ENCODE data around the gene INTS13.
A peak's percentile ranks its signal among the peaks of the same experiment; 100 is the strongest.
"Not testable (repeated sequence)": the region's sequence is repeated elsewhere in the genome, so short reads cannot be mapped to it uniquely, and the experiment has no call there.

INTS13 gene

DNA sequence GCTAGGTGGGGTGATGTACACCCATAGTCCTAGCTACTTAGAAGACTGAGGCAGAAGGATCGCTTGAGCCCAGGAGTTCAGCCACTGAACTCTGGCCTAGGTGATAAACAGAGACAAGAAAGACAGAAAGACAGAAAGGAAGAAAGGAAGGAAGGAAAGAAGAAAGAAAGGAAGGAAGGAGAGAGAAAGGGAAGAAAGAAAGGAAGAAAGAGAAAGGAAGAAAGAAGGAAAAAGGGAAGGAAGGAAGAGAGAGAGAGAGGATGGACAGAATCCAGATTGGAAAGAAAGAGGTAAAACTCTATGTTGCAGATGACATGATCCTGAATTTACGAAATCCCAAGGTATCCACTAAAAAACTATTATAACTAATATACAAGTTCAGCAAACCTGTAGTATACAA lies 8.2 kb downstream of the INTS13 start:
- DNase-seq, result no peak

DNA sequence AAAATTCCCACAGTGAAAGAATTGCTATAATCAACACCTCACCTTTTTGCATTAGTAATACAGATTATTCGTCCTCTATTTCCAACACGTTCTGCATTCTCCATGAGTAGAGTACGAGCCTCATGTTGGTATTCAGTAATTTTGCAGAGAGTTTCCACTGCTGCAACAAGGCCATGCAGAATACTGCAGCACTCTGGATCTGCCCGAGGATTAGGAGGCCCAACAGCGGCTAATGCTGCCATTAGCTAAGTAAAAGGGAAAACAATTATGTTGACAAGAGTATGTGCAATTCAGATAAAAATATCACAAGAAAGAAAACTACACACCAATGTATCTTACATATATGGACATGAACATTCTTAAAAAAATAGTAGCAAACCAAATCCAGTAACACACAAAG lies 9.1 kb downstream of the INTS13 start:
- no peak for DNase-seq

DNA sequence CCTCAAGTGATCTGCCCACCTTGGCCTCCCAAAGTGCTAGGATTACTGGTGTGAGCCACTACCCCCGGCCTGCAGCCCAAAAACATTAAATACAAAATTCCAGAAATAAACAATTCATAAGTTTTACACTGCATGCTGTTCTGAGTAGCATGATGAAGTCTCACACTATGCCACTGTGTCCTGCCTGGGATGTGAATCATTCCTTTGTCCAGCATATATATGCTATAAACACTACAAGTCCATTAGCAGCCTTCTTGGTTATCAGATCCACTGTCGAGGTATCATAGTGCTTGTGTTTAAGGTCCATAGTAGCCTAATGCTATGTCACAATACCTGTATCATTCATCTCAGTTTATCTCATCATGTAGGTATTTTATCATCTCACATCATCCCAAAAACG lies 15.9 kb downstream of the INTS13 start:
- no peak for DNase-seq

DNA sequence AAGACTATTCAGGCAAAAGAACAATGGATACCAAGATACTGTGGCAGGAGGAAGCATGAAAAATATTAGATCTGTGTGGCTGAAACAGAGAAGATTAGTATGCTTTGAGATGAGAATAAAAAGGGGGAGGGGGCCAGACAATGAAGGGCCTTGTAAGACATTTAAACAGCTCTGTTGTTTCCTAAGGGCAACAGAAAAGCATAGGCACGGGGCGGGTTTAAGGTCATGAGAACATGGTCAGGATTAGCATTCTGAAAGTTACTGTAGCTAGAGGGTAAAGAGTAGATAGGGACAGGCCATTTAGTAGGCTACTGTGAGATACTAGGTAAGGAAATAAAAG lies 18.6 kb downstream of the INTS13 start:
- no peak for DNase-seq

DNA sequence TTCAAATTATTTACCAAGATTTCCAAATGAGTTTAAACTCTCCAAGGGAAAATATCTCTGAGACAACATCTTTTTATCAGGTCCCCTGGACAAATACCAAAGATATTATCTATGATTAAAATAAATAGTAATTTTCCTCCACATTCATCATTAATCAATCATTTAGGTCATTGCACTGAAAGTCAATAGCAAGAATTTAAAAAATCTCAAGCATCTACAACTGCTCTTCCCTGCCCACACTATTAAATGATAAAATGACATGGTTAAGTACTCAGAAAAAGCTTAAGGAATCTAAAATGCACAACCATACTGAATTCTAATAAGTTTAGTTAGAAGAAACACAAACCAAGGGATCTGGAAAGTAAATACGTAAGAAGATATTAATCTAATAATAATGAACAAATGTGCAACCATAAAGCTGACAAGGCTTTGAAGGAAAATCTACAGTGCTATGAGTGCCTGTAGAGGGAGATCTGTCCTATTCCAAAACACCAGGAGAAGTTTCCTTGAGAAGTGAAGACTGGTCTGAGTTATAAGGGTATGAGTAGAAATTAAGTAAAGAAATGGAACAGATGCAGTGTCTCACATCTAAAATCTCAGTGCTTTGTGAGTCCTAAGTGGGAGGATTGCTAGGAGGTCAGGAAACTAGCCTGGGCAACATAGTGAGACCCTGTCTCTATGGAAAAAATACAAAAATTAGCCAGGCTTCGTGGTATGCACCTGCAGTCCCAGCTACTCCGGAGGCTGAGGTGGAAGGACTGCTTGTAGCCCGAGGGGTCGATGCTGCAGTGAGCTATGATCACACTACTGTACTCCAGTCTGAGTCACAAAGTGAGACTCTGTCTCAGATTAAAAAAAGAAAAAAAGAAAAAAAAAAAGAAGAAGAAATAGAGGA lies 19.2 kb downstream of the INTS13 start:
- DNase-seq, result peak; percentile 54

DNA sequence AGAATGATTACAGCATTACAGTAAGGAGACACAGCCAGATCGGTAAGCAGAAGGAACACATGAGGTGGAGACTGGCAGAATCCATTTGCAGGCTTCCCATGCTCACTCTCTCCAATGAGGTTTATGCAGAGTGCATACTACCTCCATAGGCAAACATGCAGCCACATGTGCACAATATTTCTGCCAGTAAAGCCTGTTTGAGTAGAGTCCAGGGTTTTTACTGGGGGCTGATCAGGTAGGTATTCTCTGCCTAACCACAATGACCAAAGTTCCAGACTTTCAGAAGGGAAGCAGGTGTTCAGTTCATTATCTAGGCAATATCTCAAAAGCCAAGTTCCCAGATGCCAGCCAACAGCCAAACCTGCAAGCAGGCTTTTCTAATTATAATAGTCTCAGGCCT lies 31.1 kb downstream of the INTS13 start:
- DNase-seq, result no peak

DNA sequence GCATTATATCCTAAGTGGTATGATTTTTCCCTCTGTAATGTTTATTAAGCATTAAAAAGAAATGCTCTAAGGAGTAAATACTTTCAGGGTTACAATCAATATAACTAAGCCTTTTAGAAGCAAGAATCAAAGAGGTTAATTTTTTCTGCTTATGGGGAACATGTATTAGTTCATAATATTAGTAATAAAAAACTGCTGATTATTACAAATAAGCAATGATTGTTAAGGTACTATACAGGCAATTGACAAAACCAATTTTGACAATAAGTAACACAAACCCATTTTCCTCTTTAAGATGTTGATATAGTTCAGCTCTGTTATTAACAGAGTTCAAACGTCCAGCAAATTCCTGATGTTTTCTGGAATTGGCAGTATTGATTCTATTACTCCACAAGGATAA lies 31.8 kb downstream of the INTS13 start:
- no peak for DNase-seq

DNA sequence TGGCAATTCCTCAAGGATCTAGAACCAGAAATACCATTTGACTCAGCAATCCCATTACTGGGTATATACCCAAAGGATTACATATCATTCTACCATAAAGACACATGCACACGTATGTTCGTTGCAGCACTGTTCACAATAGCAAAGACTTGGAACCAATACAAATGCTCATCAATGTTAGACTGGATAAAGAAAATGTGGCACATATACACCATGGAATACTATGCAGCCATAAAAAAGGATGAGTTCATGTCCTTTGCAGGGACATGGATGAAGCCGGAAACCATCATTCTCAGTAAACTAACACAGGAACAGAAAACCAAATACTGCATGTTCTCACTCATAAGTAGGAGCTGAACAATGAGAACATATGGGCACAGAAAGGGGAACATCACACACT lies 34.4 kb downstream of the INTS13 start:
- not testable (repeated sequence) for DNase-seq

DNA sequence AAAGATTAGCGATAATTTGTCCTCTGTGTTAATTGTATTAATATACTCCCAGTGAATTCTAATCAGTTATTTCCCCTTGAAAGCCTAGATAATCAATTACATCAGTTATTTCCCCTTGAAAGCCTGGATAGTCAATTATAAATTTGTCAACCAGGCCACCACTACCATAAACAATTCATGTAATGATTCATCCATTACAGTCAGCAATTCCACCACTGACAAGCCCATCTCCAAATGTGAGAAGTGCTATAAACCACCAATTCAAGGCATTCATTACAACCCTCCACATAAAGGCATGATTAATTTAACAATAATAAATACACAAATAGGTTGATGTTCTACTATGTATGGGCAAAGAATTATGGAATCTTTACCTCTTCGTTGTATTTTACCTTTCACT lies 40.9 kb downstream of the INTS13 start:
- DNase-seq, result no peak

DNA sequence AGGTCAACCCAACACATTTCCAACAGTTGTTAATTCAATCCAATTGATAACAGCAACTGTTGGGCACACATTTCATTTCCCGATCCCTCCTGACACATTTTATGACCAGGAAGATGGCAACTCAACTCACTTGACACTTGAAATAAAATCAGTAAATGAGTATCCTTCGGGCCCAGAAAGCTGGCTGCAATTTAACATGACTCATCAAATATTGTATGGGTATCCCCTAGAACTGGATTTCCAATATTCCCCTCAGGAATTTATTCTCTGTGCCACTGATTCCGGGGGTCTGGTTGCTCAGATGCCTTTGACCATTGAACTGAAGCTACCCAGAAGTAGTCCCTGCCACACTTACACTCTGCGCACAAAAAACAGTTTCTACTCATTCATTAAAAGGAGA lies 42.1 kb downstream of the INTS13 start:
- DNase-seq, result no peak

DNA sequence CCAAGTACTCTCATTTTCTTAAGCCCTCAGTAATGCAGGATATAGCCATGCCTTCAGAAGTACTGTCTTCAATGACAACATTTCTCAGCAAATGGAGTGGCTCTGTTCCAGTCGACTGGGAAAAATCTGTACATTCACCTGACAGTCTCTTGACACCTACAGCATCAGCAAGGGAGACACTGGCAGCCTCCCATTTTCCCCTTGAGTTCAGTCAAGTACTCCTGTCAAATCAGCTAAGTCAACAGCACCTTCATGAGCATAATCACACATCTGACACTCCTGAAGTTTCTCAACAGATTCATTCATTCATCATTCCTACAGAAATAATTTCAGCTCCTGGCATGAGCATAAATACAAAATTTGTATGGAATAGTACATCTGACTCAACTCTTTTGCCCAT lies 46.1 kb downstream of the INTS13 start:
- DNase-seq, result no peak

DNA sequence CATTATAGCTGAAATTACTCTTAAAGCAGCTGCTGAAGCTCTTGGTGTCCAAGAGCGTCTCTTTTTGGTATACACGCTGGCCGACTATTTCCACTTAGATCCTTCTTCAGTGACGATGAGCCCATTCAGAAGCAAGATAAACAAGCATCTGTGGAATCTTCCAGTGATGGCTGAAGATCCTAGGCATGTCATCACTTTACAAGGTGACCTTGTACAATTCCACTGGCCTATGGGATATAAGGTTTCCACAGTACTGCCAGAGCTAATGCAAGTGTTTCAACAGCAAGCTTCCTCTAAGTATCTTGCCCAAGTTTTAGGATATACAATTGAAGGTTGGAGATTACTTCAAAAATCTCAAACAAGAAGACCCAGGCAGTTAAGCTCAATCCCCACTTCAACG lies 47.0 kb downstream of the INTS13 start:
- no peak for DNase-seq

DNA sequence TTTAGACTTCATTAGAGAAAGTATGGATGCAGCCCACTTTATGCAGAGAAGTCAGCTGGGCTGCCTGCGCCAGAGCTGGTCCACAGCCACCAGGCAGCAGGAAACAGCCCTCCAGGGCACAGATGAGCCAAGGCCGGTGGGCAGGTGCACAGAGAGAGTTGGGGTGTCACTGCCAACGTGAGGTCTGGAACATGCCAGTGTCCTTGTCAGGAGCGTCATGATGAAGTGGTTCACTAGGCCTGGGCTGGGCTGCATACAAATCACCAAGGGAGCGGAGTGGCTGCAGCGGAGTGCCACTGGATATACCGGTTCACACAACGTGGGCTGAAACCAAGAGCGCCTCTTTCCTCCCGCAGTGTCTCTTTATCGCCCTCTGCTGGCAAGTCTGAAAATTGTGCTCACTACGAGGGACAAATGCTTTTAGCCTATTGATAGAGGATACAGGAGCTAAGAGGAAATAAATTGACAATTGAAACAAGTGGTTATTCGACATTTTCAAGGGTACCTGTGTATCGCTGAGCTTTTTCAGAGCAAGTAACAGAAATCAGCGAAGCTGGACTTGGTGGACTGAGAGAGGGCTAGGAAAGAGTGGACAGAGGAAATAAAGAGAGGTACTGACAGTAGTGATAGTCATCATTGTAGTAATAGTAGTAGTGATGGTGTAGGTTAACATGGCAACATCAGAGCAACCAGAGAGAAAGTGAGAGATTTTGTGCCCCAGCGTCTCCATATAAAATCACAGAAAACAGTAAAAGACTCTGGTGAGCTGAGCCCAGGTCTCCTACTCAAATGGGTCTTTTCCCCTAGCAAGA lies 52.8 kb downstream of the INTS13 start:
- peak; percentile 77 for DNase-seq

DNA sequence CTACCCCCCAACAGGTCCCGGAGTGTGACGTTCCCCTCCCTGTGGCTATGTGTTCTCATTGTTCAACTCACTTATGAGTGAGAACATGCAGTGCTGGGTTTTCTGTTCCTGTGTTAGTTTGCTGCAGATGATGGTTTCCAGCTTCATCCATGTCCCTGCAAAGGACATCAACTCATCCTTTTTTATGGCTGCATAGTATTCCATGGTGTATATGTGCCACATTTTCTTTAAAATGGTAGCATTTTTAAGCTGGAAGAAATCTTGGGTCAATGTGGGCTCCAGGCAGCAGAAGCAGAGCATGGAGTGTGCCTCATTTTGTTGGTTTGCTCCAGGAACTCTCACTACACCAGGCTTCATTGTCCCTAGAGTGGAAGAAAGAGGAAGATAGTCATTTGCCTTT lies 57.2 kb downstream of the INTS13 start:
- no peak for DNase-seq

DNA sequence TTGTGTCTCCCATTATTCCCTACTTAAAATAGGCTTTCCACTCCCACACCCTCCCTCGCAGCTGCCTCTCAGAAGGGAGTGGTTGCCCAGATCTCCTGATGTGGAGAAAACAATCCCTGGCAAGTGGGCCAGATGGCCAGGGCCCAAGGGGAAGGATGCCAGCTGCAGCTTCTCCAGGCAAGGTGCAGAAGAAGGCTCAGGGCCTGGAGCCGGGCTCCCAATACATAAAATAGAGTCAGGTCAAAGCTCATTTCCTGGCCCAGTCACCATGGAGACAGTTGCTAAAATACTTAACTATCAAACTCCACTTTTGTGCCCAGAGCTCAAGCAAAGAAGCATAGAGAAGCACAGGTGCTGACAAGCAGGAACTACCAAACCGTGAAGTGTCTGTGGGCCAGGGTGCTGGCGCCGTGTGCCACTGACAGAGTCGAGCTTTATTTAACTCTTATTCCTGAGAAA lies 59.1 kb downstream of the INTS13 start:
- no peak for DNase-seq

DNA sequence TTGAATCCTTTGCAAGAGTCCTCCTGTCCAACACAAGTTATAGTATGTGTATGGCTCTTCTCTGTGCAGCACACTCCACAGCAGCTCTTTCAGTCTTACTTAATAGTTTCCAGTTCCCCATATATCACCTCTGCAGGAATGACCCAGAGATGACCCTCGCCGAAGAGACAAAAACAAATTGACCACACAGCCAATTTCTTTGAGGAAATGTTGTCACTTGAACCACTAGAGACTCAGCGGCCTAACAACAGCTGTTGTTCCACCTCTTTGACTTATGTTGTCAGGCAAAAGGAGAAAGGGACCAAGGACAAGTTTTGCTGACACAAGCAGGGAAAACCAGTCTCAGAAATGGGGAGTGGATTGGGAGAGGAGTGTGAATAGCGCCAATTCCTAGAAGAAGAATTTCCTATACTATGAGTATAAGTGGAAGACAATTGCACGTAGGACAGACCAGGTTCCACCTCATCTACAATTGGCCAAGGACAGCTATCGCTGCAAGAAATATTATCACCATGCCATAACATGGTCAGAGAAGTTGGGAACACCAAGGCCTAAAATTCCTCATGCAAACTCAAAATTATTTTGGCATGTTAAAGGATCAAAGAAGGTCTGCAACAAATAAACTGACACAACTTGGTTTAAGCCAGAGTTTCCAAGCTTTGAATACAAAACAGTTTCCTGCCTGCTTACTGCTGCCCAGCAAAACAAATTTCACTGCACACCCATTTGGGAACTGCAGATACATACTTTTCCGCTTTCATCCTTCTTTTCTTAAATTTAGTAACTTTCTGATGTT lies 63.1 kb downstream of the INTS13 start:
- no peak for DNase-seq

DNA sequence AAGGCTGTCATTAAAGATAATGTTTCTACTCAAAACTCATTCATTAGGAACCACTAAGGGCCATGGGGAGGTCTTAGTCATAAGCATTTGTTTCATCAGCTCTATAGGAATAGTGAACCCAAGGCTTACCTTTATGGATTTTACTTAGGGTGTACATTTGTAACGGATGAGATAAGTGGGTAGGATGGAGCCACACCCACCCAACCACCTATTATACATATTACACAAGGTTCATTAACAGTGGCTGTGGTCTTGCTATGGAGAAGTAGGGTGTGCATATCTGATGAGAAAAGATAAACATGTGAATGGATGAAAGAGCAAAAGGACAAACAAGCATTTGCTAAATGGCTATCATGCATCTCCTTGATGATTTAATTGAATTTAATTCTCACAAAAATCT lies 65.2 kb downstream of the INTS13 start:
- DNase-seq, result no peak

DNA sequence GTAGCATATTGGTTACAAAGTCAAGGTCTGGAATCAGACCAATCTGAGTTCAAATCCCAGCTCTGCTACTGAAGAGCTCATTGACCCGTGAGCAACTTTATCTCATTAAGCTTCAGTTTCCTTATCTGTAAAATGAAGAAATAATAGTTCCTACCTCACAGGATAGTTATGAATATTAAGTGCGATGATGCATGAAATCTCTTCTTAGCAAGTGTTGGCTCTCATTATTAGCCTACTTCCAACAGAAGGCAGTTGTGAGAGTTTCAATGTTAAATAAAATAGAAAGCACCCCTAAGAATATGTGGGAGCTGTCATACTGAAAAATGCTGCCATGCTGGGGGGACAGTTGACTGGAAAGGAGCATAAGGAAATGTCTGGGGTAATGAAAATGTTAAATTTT lies 65.8 kb downstream of the INTS13 start:
- DNase-seq, result no peak

DNA sequence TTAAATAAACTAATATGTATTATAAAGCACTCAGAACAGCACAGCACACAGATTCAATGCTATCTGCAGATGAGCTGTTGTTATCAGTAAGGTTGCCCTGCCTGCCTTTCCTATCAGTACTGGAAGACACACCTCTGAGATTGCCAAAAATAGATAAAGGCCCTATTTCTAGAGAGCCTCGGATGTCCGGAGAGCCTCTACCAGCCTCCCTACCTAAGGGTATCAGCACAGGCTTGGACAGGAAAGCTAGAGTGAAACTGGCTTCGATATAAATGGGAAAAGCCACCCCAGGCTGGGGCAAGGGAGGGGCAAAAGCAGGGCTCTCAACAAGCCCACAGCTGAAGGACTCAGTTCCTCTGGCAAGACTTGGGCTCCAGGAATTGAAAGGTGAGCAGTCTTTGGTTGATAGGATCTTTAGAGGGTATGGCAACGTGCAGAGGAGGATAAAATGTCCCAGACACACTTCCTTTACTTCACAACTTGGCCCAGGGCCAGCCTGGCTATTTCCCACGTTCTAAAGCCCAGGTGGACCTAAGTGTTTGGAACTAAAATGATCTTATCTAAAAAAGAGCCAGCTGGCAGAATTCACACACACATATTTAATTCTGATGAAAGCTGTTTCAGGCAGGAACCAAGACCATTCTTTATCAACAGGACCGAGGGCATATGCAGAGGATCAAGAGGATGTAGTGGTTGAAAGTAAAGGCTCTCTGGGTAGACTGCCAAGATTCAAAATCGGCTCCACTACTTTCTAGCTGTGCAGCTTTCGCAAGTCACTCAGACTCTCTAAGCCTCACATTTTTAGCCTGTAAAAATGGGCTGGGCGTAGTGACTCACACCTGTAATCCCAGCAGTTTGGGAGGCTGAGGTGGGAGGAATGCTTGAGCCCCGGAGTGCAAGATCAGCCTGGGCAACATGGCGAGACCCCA lies 67.0 kb downstream of the INTS13 start:
- peak; percentile 28 for DNase-seq

DNA sequence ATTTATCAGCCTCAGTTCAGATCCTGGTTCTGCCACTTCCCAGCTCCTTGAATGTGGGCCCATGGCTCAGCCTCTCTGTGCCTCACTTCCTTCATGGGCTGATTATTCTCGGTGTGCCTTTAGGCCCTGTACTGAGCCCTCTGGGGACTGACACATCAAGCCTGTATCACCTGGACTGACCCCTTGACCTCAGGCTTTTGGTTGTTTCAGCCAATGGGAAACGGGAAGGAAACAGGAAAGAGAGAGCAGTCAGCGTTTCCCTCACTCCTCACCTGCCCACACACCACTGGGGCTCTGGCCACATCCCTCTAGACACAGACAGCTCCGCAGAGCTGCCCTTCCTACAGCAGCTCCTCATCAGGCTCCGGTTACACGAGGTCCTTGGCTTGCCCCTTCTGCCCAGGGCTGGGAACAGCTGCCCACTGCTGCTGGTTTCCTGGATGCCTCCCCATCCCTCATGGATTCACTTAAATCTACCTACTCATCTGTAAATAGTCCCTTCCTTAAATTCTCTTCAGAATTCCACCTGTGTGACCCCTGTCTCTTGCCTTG lies 67.8 kb downstream of the INTS13 start:
- no peak for DNase-seq

DNA sequence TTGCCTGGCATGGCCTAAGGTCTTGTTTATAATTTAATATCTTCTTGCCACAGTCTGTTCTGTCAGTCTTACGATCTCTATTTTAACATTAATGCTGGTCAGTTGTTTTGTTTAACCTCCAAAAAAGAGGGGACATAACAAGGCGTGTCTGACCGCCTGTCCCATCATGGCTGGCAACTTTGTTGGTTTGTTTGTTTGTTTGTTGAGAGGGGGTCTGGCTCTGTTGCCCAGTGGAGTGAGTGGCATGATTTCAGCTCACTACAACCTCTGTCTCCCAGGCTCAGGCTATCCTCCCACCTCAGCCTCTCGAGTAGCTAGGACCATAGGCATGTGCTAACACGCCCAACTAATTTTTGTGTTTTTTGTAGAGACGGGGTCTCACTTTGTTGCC lies 68.7 kb downstream of the INTS13 start:
- no peak for DNase-seq

Data from EL (cell line).